ENCODE results near the gene MYOF. TPM values are rescaled to one million over a fixed set of nuclear protein-coding genes. Genes with fewer than 3 reads are reported as not detected.

Gene MYOF
- total RNA-seq, 1 experiment from 2014 or later: 376 TPM

DNA sequence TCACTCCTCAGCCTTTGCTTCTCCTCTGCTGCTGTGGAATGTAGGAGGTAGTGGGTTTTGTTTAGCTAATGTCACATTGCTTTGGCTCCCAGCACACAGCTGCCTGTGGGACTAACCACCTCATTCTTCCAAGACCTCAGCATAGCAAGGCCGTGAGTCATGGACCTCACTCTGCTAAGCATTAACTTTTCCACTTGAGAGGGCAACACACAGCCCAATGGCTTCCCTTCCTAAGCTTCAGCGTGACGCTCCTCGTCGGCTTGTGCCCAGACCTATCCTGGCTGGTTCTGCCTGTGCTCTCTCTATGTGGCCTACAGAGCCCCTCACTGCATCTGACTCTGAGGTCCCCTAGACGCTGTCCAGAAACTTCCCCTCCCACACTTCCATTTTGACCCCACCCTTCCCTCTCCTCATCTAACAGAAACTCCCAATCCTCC, 23.3 kb downstream of the MYOF start:
- ATAC-seq (peak; percentile 89), DNase-seq (ENCODE audit: low read depth, low spot score) (peak; percentile 98)
- BruUV-seq (replicated peaks): no TSS peak
- in situ Hi-C loops (cut with HindIII; ENCODE audit: low pct_unique_long_range_greater_than_20kb, low sequenced_read_pairs): no loop called here
- H3K4me1 ChIP-seq (ENCODE audit: control insufficient read depth, insufficient read depth, low read length): peaks cover 76% of the 10 kb centered on the region
- peaks cover 14% of the 10 kb centered on the region for H3K36me3 ChIP-seq (ENCODE audit: control insufficient read depth, insufficient read depth, low read length)
- no peaks in the 10 kb centered on the region for H3K27me3 ChIP-seq (ENCODE audit: control insufficient read depth, insufficient read depth, low read length)
- intact Hi-C loops (cut with micrococcal nuclease; ENCODE audit: unreplicated experiment): no loop called here
- H3K9me3 ChIP-seq (ENCODE audit: control insufficient read depth, insufficient read depth, low read depth, low read length): no peaks in the 10 kb centered on the region
- peak overlapping the region in 1 of 2 experiments; percentile 2; a peak in 1 of 4 replicates for H3K4me3 ChIP-seq (ENCODE audit: low read depth in 2 of 2, low read length in 2 of 2)
- CTCF ChIA-PET: interaction anchor here (0.6 kb wide), 2 partner anchors 21 to 28 kb away, joined by 3 to 4 read pairs; no protein-coding TSS in a partner anchor
- POLR2A ChIA-PET: interaction anchor here (0.6 to 1.4 kb wide), 5 partner anchors 10 to 24 kb away, joined by 3 to 7 read pairs (median 4); partner anchors contain the start of gene MYOF
- peak overlapping the region; percentile 100 for H3K27ac ChIP-seq (ENCODE audit: low read length)
- TF ChIP-seq TCF7L2 (IDR thresholded peaks at IDR 0.05; ENCODE audit: low read depth, low read length): no peak
- TF ChIP-seq, protein P1, sequence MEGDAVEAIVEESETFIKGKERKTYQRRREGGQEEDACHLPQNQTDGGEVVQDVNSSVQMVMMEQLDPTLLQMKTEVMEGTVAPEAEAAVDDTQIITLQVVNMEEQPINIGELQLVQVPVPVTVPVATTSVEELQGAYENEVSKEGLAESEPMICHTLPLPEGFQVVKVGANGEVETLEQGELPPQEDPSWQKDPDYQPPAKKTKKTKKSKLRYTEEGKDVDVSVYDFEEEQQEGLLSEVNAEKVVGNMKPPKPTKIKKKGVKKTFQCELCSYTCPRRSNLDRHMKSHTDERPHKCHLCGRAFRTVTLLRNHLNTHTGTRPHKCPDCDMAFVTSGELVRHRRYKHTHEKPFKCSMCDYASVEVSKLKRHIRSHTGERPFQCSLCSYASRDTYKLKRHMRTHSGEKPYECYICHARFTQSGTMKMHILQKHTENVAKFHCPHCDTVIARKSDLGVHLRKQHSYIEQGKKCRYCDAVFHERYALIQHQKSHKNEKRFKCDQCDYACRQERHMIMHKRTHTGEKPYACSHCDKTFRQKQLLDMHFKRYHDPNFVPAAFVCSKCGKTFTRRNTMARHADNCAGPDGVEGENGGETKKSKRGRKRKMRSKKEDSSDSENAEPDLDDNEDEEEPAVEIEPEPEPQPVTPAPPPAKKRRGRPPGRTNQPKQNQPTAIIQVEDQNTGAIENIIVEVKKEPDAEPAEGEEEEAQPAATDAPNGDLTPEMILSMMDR (IDR thresholded peaks at IDR 0.05): no peak
- TF ChIP-seq POLR2AphosphoS5 (IDR thresholded peaks at IDR 0.05; ENCODE audit: low read depth, low read length): peak; percentile 79; the same call in 1 of the 2 replicates
- TF ChIP-seq SIN3A (IDR thresholded peaks at IDR 0.05; ENCODE audit: borderline replicate concordance, insufficient read depth, low read depth, low read length): no peak
- TF ChIP-seq, protein P2, sequence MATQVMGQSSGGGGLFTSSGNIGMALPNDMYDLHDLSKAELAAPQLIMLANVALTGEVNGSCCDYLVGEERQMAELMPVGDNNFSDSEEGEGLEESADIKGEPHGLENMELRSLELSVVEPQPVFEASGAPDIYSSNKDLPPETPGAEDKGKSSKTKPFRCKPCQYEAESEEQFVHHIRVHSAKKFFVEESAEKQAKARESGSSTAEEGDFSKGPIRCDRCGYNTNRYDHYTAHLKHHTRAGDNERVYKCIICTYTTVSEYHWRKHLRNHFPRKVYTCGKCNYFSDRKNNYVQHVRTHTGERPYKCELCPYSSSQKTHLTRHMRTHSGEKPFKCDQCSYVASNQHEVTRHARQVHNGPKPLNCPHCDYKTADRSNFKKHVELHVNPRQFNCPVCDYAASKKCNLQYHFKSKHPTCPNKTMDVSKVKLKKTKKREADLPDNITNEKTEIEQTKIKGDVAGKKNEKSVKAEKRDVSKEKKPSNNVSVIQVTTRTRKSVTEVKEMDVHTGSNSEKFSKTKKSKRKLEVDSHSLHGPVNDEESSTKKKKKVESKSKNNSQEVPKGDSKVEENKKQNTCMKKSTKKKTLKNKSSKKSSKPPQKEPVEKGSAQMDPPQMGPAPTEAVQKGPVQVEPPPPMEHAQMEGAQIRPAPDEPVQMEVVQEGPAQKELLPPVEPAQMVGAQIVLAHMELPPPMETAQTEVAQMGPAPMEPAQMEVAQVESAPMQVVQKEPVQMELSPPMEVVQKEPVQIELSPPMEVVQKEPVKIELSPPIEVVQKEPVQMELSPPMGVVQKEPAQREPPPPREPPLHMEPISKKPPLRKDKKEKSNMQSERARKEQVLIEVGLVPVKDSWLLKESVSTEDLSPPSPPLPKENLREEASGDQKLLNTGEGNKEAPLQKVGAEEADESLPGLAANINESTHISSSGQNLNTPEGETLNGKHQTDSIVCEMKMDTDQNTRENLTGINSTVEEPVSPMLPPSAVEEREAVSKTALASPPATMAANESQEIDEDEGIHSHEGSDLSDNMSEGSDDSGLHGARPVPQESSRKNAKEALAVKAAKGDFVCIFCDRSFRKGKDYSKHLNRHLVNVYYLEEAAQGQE (IDR thresholded peaks at IDR 0.05; ENCODE audit: insufficient read depth in 1 of 2, low read depth in 2 of 2, low read length in 1 of 2): no peak

DNA sequence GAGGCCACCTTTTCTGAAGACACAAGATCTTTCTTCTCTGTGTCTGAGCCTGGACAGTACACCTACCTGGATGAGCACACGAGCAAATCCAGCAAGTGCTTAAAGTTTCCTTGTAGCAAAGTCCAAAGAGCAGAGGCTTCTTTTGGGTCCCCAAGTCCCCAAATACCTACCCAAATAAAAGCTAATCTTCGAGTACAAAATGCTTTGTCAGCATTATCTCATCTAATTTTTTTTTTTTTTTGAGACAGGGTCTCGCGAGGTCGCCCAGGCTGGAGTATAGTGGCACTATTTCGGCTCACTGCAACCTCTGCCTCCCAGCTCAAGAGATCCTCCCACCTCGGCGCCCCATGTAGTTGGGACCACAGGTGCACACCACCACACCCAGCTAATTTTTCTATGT, 24.6 kb downstream of the MYOF start:
- POLR2A ChIA-PET: interaction anchor here (0.7 to 0.8 kb wide), 3 partner anchors 18 to 26 kb away, joined by 3 to 4 read pairs (median 4); no protein-coding TSS in a partner anchor
- TF ChIP-seq, protein P2 (IDR thresholded peaks at IDR 0.05; ENCODE audit: insufficient read depth in 1 of 2, low read depth in 2 of 2, low read length in 1 of 2): no peak
- TF ChIP-seq TCF7L2 (IDR thresholded peaks at IDR 0.05; ENCODE audit: low read depth, low read length) (no peak), SIN3A (IDR thresholded peaks at IDR 0.05; ENCODE audit: borderline replicate concordance, insufficient read depth, low read depth, low read length) (no peak), POLR2AphosphoS5 (IDR thresholded peaks at IDR 0.05; ENCODE audit: low read depth, low read length) (no peak)
- TF ChIP-seq, protein P1 (IDR thresholded peaks at IDR 0.05): no peak

More for the DNA sequence above, 24.6 kb downstream of the MYOF start:
- ATAC-seq: no peak
- intact Hi-C loops (cut with micrococcal nuclease; ENCODE audit: unreplicated experiment): no loop called here
- CTCF ChIA-PET: interaction anchor here (0.7 kb wide), 1 partner anchor 248 kb away, joined by 3 read pairs; no protein-coding TSS in a partner anchor
- H3K4me1 ChIP-seq (ENCODE audit: control insufficient read depth, insufficient read depth, low read length): peaks cover 66% of the 10 kb centered on the region
- in situ Hi-C loops (cut with HindIII; ENCODE audit: low pct_unique_long_range_greater_than_20kb, low sequenced_read_pairs): no loop called here
- H3K36me3 ChIP-seq (ENCODE audit: control insufficient read depth, insufficient read depth, low read length): peaks cover 14% of the 10 kb centered on the region
- peak overlapping the region; percentile 100 for H3K27ac ChIP-seq (ENCODE audit: low read length)
- H3K27me3 ChIP-seq (ENCODE audit: control insufficient read depth, insufficient read depth, low read length): no peaks in the 10 kb centered on the region
- no TSS peak for BruUV-seq (replicated peaks)
- H3K9me3 ChIP-seq (ENCODE audit: control insufficient read depth, insufficient read depth, low read depth, low read length): no peaks in the 10 kb centered on the region
- DNase-seq (ENCODE audit: low read depth, low spot score): no peak
- no peak overlapping the region for H3K4me3 ChIP-seq (ENCODE audit: low read depth in 2 of 2, low read length in 2 of 2)
